K562 (cell line): ENCODE data around the gene TRERF1. TPM values are rescaled to one million over a fixed set of nuclear protein-coding genes. Genes with fewer than 3 reads are reported as not detected.

ENCODE experiments used
- ATAC-seq: fragments of 200-7000 bp; cut with Tn5 transposase; 3 replicates; pipeline ENCODE4 v1.9.1; 2020; ENCODE audit warnings: moderate library complexity
- BruUV-seq: library from RNA; stranded (reverse); fragments of 400-500 nt; replicated peaks from 2 replicates; lab custom pipeline; 2021; lab: Mats Ljungman, UMichigan
- CTCF ChIA-PET: fragments of 300-600 bp; formaldehyde crosslinking; extraction: SDS; loops from one replicate; lab custom pipeline; 2021; ENCODE audit warnings: low intra/inter-chr PET ratio; lab: Yijun Ruan, JAX
- POLR2A ChIA-PET: fragments of 300-600, 350-650 bp; sonication (Branson Sonifier 250); formaldehyde crosslinking; extraction: SDS; loops from one replicate; lab custom pipeline; 2021; ENCODE audit warnings: antibody characterized with exemption, inconsistent platforms; lab: Yijun Ruan, JAX
- DNase-seq, 4 experiments: peaks; one replicate each; pipeline versions ENCODE4 v3.0.0 to v3.0.0-alpha.2; 2011 to 2018; ENCODE audit warnings: low spot score in 3 of 4, mixed read lengths in 3 of 4; ENCODE audit errors: extremely low read depth in 1 of 4
- FAIRE-seq: peaks from 2 replicates; lab custom pipeline; 2011; peaks lifted over from hg19 to GRCh38; lab: Jason Lieb, UNC
- H2AFZ ChIP-seq: 2 replicates; pipeline ENCODE4 v1.6.0; 2011; ENCODE audit warnings: low read depth, low read length, control low read depth, inconsistent platforms
- H3K27ac ChIP-seq: fragments of 200-600 bp; 3 replicates; pipeline ENCODE4 v1.8.0; 2011; ENCODE audit warnings: low read depth, mild to moderate bottlenecking, control low read depth, inconsistent platforms, low read length, moderate library complexity, mixed read lengths; ENCODE audit errors: extremely low read depth
- H3K27me3 ChIP-seq, 2 experiments: fragments of 300-600 bp in 1 of 2; 2 replicates in 1 of 2; 3 replicates in 1 of 2; pipeline versions ENCODE4 v1.6.0 to v1.8.0; 2011; ENCODE audit warnings: inconsistent platforms in 2 of 2, low read length in 2 of 2, mild to moderate bottlenecking in 1 of 2, mixed read lengths in 1 of 2, moderate library complexity in 1 of 2; ENCODE audit not compliant: control insufficient read depth in 2 of 2, insufficient read depth in 2 of 2
- H3K36me3 ChIP-seq: fragments of 300-600 bp; 3 replicates; pipeline ENCODE4 v1.8.0; 2011; ENCODE audit warnings: mild to moderate bottlenecking, low read length, inconsistent platforms; ENCODE audit not compliant: control insufficient read depth, insufficient read depth
- H3K4me1 ChIP-seq, 2 experiments: fragments of 200-600 bp in 1 of 2; replicated peaks in 1 of 2; 2 replicates in 1 of 2; 3 replicates in 1 of 2; pipeline versions ENCODE4 v1.5.1 to v1.8.0; 2011; ENCODE audit warnings: inconsistent platforms in 2 of 2, low read length in 2 of 2, mild to moderate bottlenecking in 1 of 2, mixed read lengths in 1 of 2, moderate library complexity in 1 of 2; ENCODE audit not compliant: control insufficient read depth in 2 of 2, insufficient read depth in 2 of 2
- H3K4me2 ChIP-seq: 2 replicates; pipeline ENCODE4 v1.6.1; 2011; ENCODE audit warnings: low read length, control low read depth, inconsistent platforms, mixed read lengths; ENCODE audit not compliant: insufficient read depth
- H3K4me3 ChIP-seq: fragments of 200-600 bp; sonication (generic), shearing (Covaris generic); 2 replicates; pipeline ENCODE4 v1.5.1; 2016; ENCODE audit warnings: control low read depth, inconsistent platforms
- H3K79me2 ChIP-seq: fragments of 200-600 bp; 3 replicates; pipeline ENCODE4 v1.8.0; 2011; ENCODE audit warnings: low read length, inconsistent platforms; ENCODE audit not compliant: control insufficient read depth, insufficient read depth
- H3K9ac ChIP-seq, 2 experiments: 2 replicates each; pipeline versions ENCODE4 v1.6.0 to v1.6.1; 2011; ENCODE audit warnings: low read depth in 2 of 2, low read length in 2 of 2, control low read depth in 1 of 2, inconsistent platforms in 1 of 2, mild to moderate bottlenecking in 1 of 2, mixed read lengths in 1 of 2; ENCODE audit not compliant: insufficient read depth in 1 of 2
- H3K9me1 ChIP-seq: one replicate; pipeline ENCODE4 v1.6.0; 2011; ENCODE audit warnings: inconsistent platforms, mild to moderate bottlenecking, low read length, moderate library complexity; ENCODE audit not compliant: control insufficient read depth, insufficient read depth
- H3K9me3 ChIP-seq: replicated peaks from 2 replicates; pipeline ENCODE4 v1.5.1; 2011; ENCODE audit warnings: low read depth, low read length, inconsistent platforms; ENCODE audit not compliant: control insufficient read depth, insufficient read depth
- H4K20me1 ChIP-seq: replicated peaks from 2 replicates; pipeline ENCODE4 v1.6.1; 2011; ENCODE audit warnings: low read length, inconsistent platforms, mixed read lengths; ENCODE audit not compliant: control insufficient read depth, insufficient read depth
- FOXP1 ChIP-seq: sonication (generic); formaldehyde crosslinking; IDR thresholded peaks from 2 replicates; pipeline ENCODE4 v1.8.0; 2022; ENCODE audit warnings: mild to moderate bottlenecking, missing genetic modification reagents
- FUS ChIP-seq: fragments of 200-400 bp; formaldehyde crosslinking; optimal IDR thresholded peaks from 2 replicates; pipeline ENCODE3; 2017; ENCODE audit warnings: low read depth, low read length
- GABPB1 ChIP-seq: sonication (generic); formaldehyde crosslinking; IDR thresholded peaks from 2 replicates; pipeline ENCODE4 v1.8.0; 2022; ENCODE audit warnings: mild to moderate bottlenecking, missing genetic modification reagents
- ILF3 ChIP-seq: fragments of 450-650 bp; IDR thresholded peaks from 2 replicates; pipeline ENCODE4 v1.6.1; 2018; ENCODE audit warnings: antibody characterized with exemption, mild to moderate bottlenecking, moderate library complexity, borderline replicate concordance
- PREB ChIP-seq: sonication (generic); formaldehyde crosslinking; IDR thresholded peaks from 2 replicates; pipeline ENCODE4 v1.8.1; 2023; ENCODE audit warnings: mild to moderate bottlenecking, missing genetic modification reagents
- SMARCA4 ChIP-seq: fragments of 450-650 bp; IDR thresholded peaks from 2 replicates; pipeline ENCODE4 v1.6.1; 2016
- TSC22D4 ChIP-seq: fragments of 450-650 bp; IDR thresholded peaks from 2 replicates; pipeline ENCODE4 v1.6.1; 2016; ENCODE audit warnings: missing genetic modification characterization, missing biosample characterization, control low read depth
- XRCC4 ChIP-seq: IDR thresholded peaks from one replicate; pipeline ENCODE4 v1.6.1; 2011; ENCODE audit not compliant: insufficient read depth, insufficient read length; ENCODE audit errors: extremely low read depth
- ZMIZ1 ChIP-seq, 2 experiments: fragments of 150-350 bp in 1 of 2; IDR thresholded peaks; 2 replicates each; pipeline ENCODE4 v1.6.1; 2012 to 2016; ENCODE audit warnings: low read depth in 2 of 2, low read length in 2 of 2, mild to moderate bottlenecking in 1 of 2, moderate library complexity in 1 of 2
- ZNF318 ChIP-seq, 2 experiments: fragments of 450-650 bp; IDR thresholded peaks; 2 replicates each; pipeline ENCODE4 v1.6.1; 2016; ENCODE audit warnings: mild to moderate bottlenecking in 2 of 2, borderline replicate concordance in 1 of 2, low read depth in 1 of 2, moderate library complexity in 1 of 2
- WGBS: fragments of 100-300 bp; shearing (Covaris generic); methylation state at CpG from one replicate; pipeline ENCODE4 v1.1.6; 2016; ENCODE audit warnings: low coverage, mixed read lengths; ENCODE audit not compliant: insufficient coverage; ENCODE audit errors: missing lambda C conversion rate; 5-methylcytosine and 5-hydroxymethylcytosine counted together
- in situ Hi-C: fragments of 300-500 bp; cut with MboI; formaldehyde crosslinking; loops from 4 replicates; pipeline ENCODE4 v1.15.0; 2018; ENCODE audit warnings: inconsistent platforms, mixed read lengths
- intact Hi-C: fragments of 100-400 bp; cut with micrococcal nuclease; formaldehyde crosslinking; loops from 2 replicates; pipeline ENCODE4 v1.14.2; 2022
- polyA plus RNA-seq, 8 experiments: library from polyadenylated mRNA; depleted of rRNA in 4 of 8; stranded (reverse) in 5 of 8; unstranded in 3 of 8; fragments of >200 nt; fragmentation: Nextera tagmentation in 2 of 8; fragmentation: Illumina TruSeq in 1 of 8; extraction: Ambion mirVana in 2 of 8; extraction: Trizol in 1 of 8; gene quantifications; 2 replicates each; pipeline versions ENCODE4 v1.2.1 to v1.2.3, GENCODE V29; 2011 to 2014; ENCODE audit warnings: inconsistent platforms in 1 of 8, missing spikeins in 1 of 8
- total RNA-seq, 7 experiments: library from RNA; depleted of rRNA in 6 of 7; stranded (reverse); fragments of >200 nt in 6 of 7; fragmentation: Illumina TruSeq in 2 of 7; extraction: Trizol in 2 of 7; gene quantifications; 2 replicates each; pipeline versions ENCODE4 v1.2.1 to v1.2.3, GENCODE V29; 2011 to 2021; ENCODE audit warnings: low replicate concordance in 1 of 7

The TRERF1 gene
- total and polyA plus RNA-seq, 9 of the 15 experiments (the other 6 are each of a cell fraction or from before 2014, with no cell fraction given): 0.04 to 0.20 (median 0.07) TPM; not detected in 3

GRCh38 chr6:42460883-42461282, 9.2 kb upstream of the TRERF1 start:
- CTCF ChIA-PET: no interaction called here
- POLR2A ChIA-PET: interaction anchor here (2.5 kb wide), 1 partner anchor 19 kb away, joined by 6 read pairs; no protein-coding TSS in a partner anchor
- no peaks in the 10 kb centered on the region for H3K9me3 ChIP-seq
- no peak overlapping the region for H3K4me3 ChIP-seq
- no TSS peak for BruUV-seq
- FAIRE-seq (no peak), ATAC-seq (no peak), DNase-seq (no peak)
- H3K9me1 ChIP-seq: no peaks in the 10 kb centered on the region
- intact Hi-C loops (loop anchor here (5.0 kb wide), 1 partner anchor 71 kb away; no protein-coding TSS in a partner anchor), in situ Hi-C loops (no loop called here)
- no peak overlapping the region for H3K4me2 ChIP-seq
- no peaks in the 10 kb centered on the region for H3K36me3 ChIP-seq
- H2AFZ ChIP-seq: no peak overlapping the region
- WGBS: 0% methylated on average over 1 of the region's 1 CpG
- no peak overlapping the region for H3K9ac ChIP-seq
- peaks cover 9 to 14% of the 10 kb centered on the region in 2 experiments for H3K27me3 ChIP-seq
- H3K4me1 ChIP-seq: no peaks in the 10 kb centered on the region
- no peak overlapping the region for H3K27ac ChIP-seq
- H4K20me1 ChIP-seq: no peaks in the 10 kb centered on the region
- no peaks in the 10 kb centered on the region for H3K79me2 ChIP-seq
- no peak for TF ChIP-seq SMARCA4
- TF ChIP-seq PREB (CRISPR knock-in tag): no peak
- no peak for TF ChIP-seq XRCC4
- no peak for TF ChIP-seq GABPB1
- no peak for TF ChIP-seq FOXP1 (CRISPR knock-in tag)
- no peak for TF ChIP-seq ZNF318 (IDR thresholded peaks at IDR 0.05; ENCODE audit: borderline replicate concordance in 1 of 2, low read depth in 1 of 2)
- TF ChIP-seq ILF3: no peak
- TF ChIP-seq ZMIZ1 (IDR thresholded peaks at IDR 0.05; ENCODE audit: low read depth in 2 of 2, low read length in 2 of 2): no peak
- TF ChIP-seq TSC22D4 (tag): no peak
- no peak for TF ChIP-seq FUS
